Stimulated activated CD4-positive, alpha-beta T cell treated with anti-CD3 and anti-CD28 coated beads, TNF-alpha, amount 100 ng/mL, for 4 hours (primary cell): Measurements from ENCODE around the gene TBXAS1.
A peak's percentile ranks its signal among the peaks of the same experiment; 100 is the strongest.

Source experiments
- DNase-seq, 3 experiments: peaks; one replicate each; pipeline ENCODE4 v3.0.0-alpha.2; 2020; ENCODE audit warnings: low read depth in 3 of 3

TBXAS1 gene

GRCh38 chr7:139982927-139983920 lies 154.2 kb downstream of the TBXAS1 start:
- no peak for DNase-seq

- no peak for DNase-seq
These were observed 155.8 kb downstream of the TBXAS1 start for GRCh38 chr7:139984642-139985539.

GRCh38 chr7:139985811-139986210 lies 156.7 kb downstream of the TBXAS1 start:
- no peak for DNase-seq

GRCh38 chr7:139987691-139988516 lies 158.8 kb downstream of the TBXAS1 start:
- no peak for DNase-seq

- DNase-seq: no peak
These were observed 160.5 kb downstream of the TBXAS1 start for GRCh38 chr7:139989366-139990141.

- no peak for DNase-seq
These were observed 161.1 kb downstream of the TBXAS1 start for GRCh38 chr7:139990142-139990535.

- DNase-seq: no peak
These were observed 161.7 kb downstream of the TBXAS1 start for GRCh38 chr7:139990571-139991268.

- DNase-seq: no peak
These were observed 162.2 kb downstream of the TBXAS1 start for GRCh38 chr7:139991269-139991666.

- no peak for DNase-seq
These were observed 162.8 kb downstream of the TBXAS1 start for GRCh38 chr7:139991911-139992310.

- no peak for DNase-seq
These were observed 163.4 kb downstream of the TBXAS1 start for GRCh38 chr7:139992353-139993044.

- DNase-seq: no peak
These were observed 164.1 kb downstream of the TBXAS1 start for GRCh38 chr7:139993169-139993568.

- DNase-seq: no peak
These were observed 164.5 kb downstream of the TBXAS1 start for GRCh38 chr7:139993592-139993991.

- DNase-seq: no peak
These were observed 165.3 kb downstream of the TBXAS1 start for GRCh38 chr7:139994356-139994755.

GRCh38 chr7:139995017-139995915 lies 166.2 kb downstream of the TBXAS1 start:
- no peak for DNase-seq

GRCh38 chr7:139998572-139998971 lies 169.5 kb downstream of the TBXAS1 start:
- no peak for DNase-seq

- DNase-seq: no peak
These were observed 170.5 kb downstream of the TBXAS1 start for GRCh38 chr7:139999516-139999915.

GRCh38 chr7:140000666-140001268 lies 171.7 kb downstream of the TBXAS1 start:
- DNase-seq: no peak

GRCh38 chr7:140003913-140004382 lies 174.9 kb downstream of the TBXAS1 start:
- peak in 1 of 3 experiments; percentile 3 for DNase-seq
